Measurements from ENCODE around the gene DIP2B. TPM values are rescaled to one million over a fixed set of nuclear protein-coding genes. Genes with fewer than 3 reads are reported as not detected.

Gene DIP2B
- total RNA-seq, 2 experiments from 2014 or later: 23.3 to 23.7 TPM

DNA sequence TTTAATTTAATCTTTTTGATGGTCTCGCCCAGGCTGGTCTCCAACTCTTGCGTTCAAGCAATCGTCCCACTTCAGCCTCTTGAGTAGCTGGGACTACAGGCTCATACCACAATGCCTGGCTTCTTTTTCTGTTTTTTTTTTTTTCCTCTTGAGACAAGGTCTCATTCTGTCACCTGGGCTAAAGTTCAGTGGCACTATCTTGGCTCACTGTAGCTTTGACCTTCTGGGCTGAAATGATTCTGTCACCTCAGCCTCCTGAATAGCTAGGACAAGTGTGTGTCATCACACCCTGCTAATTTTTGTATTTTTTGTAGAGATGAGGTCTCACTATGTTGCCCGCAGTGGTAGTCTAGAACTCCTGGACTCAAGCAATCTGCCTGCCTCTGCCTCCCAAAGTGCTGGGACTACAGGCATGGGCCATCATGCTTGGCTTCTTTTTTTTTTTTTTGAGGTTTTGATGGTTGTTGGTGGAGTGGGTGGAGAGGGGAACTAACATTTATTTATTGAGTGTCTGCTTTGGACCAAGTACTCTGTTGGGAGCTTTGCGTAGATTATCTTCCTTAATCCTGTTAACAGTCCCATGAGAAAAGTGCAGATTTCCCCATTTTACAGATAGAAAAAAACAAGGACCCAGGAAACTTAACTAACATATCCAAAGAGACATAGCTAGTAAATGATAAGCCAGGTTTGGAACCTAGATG, 102.0 kb downstream of the DIP2B start:
- POLR2A ChIA-PET: no interaction called here
- no peak overlapping the region for H3K27ac Mint-ChIP-seq
- no peak overlapping the region for H3K4me3 Mint-ChIP-seq
- no peak for DNase-seq
- no peaks in the 10 kb centered on the region for H3K27me3 Mint-ChIP-seq
- H3K36me3 Mint-ChIP-seq: no peaks in the 10 kb centered on the region
- intact Hi-C loops (cut with micrococcal nuclease): no loop called here
- peaks cover 6% of the 10 kb centered on the region for H3K4me1 Mint-ChIP-seq (ENCODE audit: low read depth)
- H3K9me3 Mint-ChIP-seq: no peaks in the 10 kb centered on the region
- CTCF ChIA-PET: interaction anchor here (0.5 to 1.2 kb wide), 3 partner anchors 31 to 142 kb away, joined by 3 to 4 read pairs (median 3); partner anchors contain the start of gene DIP2B

- H3K4me3 Mint-ChIP-seq: no peak overlapping the region
- H3K9me3 Mint-ChIP-seq: no peaks in the 10 kb centered on the region
- POLR2A ChIA-PET: no interaction called here
- peaks cover 6% of the 10 kb centered on the region for H3K4me1 Mint-ChIP-seq (ENCODE audit: low read depth)
- no peaks in the 10 kb centered on the region for H3K27me3 Mint-ChIP-seq
- CTCF ChIA-PET: no interaction called here
- DNase-seq: no peak
- no peaks in the 10 kb centered on the region for H3K36me3 Mint-ChIP-seq
- H3K27ac Mint-ChIP-seq: no peak overlapping the region
- intact Hi-C loops (cut with micrococcal nuclease): no loop called here
Measured at GRCh38 chr12:50609292-50609874, 104.6 kb downstream of the DIP2B start.

- Mint-ChIP-seq H3K27ac (no peak overlapping the region), H3K4me1 (ENCODE audit: low read depth) (peaks cover 6% of the 10 kb centered on the region), H3K4me3 (no peak overlapping the region), H3K9me3 (no peaks in the 10 kb centered on the region), H3K27me3 (no peaks in the 10 kb centered on the region), H3K36me3 (no peaks in the 10 kb centered on the region)
- ChIA-PET POLR2A (no interaction called here), CTCF (no interaction called here)
- intact Hi-C loops (cut with micrococcal nuclease): no loop called here
- no peak for DNase-seq
Measured at GRCh38 chr12:50610171-50610570, 105.4 kb downstream of the DIP2B start.

DNA sequence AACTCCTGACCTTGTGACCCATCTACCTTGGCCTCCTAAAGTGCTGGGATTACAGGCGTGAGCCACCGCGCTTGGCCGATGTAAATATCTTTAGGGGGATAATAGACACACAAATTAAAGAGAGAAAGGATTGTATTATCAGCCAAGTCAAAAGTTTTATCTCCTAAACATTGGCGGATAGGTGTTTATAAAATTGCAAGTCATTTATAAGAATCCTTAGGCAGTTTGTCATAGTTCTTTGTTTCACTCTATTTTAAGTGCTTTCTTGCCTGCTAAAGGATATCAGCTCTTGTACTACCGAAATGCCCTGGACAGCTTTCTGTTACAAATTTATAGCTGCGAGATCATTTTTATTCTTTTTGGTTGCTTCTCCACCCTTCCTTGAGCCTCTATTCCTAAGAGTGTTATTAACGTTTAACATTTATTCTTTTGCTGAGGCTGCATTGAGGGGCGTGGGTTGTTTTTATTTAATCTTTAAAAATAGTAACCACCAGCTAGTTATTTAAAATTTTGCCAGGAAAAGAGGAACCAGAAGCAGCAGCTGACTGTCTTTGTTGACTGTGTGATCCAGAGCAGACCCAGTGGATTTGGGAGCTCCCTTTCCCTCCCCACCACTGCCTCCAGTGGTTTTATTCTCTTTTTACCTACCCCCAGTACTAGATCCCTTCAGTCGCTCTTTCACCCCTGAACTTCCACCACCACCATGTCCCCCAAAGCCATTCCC, 106.4 kb downstream of the DIP2B start:
- no peak overlapping the region for H3K4me3 Mint-ChIP-seq
- H3K4me1 Mint-ChIP-seq (ENCODE audit: low read depth): peaks cover 11% of the 10 kb centered on the region
- no peaks in the 10 kb centered on the region for H3K27me3 Mint-ChIP-seq
- intact Hi-C loops (cut with micrococcal nuclease): no loop called here
- CTCF ChIA-PET: interaction anchor here (1.3 kb wide), 1 partner anchor 106 kb away, joined by 5 read pairs; the partner anchor contains the start of gene DIP2B
- POLR2A ChIA-PET: no interaction called here
- no peaks in the 10 kb centered on the region for H3K9me3 Mint-ChIP-seq
- no peaks in the 10 kb centered on the region for H3K36me3 Mint-ChIP-seq
- no peak for DNase-seq
- no peak overlapping the region for H3K27ac Mint-ChIP-seq

- ChIA-PET CTCF (no interaction called here), POLR2A (no interaction called here)
- no peaks in the 10 kb centered on the region for H3K36me3 Mint-ChIP-seq
- H3K4me3 Mint-ChIP-seq: no peak overlapping the region
- H3K27me3 Mint-ChIP-seq: no peaks in the 10 kb centered on the region
- no peak overlapping the region for H3K27ac Mint-ChIP-seq
- intact Hi-C loops (cut with micrococcal nuclease): no loop called here
- peaks cover 8% of the 10 kb centered on the region for H3K4me1 Mint-ChIP-seq (ENCODE audit: low read depth)
- H3K9me3 Mint-ChIP-seq: no peaks in the 10 kb centered on the region
- no peak for DNase-seq
Measured at GRCh38 chr12:50612882-50613281, 108.1 kb downstream of the DIP2B start.

DNA sequence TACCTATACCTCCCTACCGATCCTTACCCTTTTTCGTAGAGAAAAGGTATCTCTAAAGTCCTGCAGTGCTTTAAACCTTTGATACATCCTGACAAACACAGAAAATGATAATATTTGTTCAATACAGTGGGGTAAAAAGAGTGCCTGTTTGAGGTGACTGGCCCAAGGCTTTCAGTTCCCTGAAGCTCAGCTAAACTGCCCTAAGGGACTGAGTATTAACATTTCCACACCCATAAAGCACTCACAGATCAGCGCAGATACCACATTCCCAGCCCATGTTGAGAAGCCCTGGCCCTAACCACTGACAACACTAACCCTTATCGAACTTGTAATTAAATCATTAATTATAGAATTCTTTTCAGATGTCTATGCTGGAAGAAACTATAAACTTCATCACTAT, 108.7 kb downstream of the DIP2B start:
- Mint-ChIP-seq H3K4me1 (ENCODE audit: low read depth) (peaks cover 12% of the 10 kb centered on the region), H3K4me3 (no peak overlapping the region), H3K9me3 (no peaks in the 10 kb centered on the region), H3K27me3 (no peaks in the 10 kb centered on the region), H3K36me3 (no peaks in the 10 kb centered on the region), H3K27ac (no peak overlapping the region)
- intact Hi-C loops (cut with micrococcal nuclease): no loop called here
- no peak for DNase-seq
- POLR2A ChIA-PET: no interaction called here
- CTCF ChIA-PET: no interaction called here

DNA sequence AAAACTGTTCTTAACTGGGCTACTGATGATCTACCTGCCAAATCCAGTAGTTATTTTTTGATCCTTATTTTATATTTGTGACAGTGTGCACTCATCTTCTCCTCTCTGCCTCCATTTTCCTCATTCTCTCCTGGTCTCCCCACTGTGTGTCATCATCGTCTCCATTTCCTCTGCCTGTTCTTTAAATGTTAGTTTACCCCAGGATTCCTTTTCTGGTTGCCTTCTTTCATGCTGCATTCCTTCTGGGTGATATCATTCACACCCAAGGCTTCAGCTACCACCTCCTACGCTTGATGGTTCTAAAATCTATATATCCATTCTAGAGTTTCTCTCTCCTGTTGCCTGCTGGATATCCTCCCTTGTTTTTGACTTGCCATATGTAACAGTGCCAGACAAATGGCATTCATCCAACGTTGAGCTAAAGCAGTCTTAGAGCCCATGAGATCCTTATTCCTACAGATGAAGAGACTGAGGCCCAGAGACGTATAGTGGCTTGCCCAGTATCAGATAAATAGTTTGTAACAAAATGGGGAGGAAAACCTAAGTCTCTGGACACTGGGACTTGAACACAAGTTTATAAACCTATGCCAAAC, 109.5 kb downstream of the DIP2B start:
- H3K4me1 Mint-ChIP-seq (ENCODE audit: low read depth): peaks cover 15% of the 10 kb centered on the region
- H3K27ac Mint-ChIP-seq: no peak overlapping the region
- no peak overlapping the region for H3K4me3 Mint-ChIP-seq
- H3K27me3 Mint-ChIP-seq: no peaks in the 10 kb centered on the region
- no peak for DNase-seq
- ChIA-PET CTCF (interaction anchor here (1.2 kb wide), 1 partner anchor 109 kb away, joined by 3 read pairs; the partner anchor contains the start of gene DIP2B), POLR2A (no interaction called here)
- no peaks in the 10 kb centered on the region for H3K9me3 Mint-ChIP-seq
- intact Hi-C loops (cut with micrococcal nuclease): no loop called here
- H3K36me3 Mint-ChIP-seq: no peaks in the 10 kb centered on the region

DNA sequence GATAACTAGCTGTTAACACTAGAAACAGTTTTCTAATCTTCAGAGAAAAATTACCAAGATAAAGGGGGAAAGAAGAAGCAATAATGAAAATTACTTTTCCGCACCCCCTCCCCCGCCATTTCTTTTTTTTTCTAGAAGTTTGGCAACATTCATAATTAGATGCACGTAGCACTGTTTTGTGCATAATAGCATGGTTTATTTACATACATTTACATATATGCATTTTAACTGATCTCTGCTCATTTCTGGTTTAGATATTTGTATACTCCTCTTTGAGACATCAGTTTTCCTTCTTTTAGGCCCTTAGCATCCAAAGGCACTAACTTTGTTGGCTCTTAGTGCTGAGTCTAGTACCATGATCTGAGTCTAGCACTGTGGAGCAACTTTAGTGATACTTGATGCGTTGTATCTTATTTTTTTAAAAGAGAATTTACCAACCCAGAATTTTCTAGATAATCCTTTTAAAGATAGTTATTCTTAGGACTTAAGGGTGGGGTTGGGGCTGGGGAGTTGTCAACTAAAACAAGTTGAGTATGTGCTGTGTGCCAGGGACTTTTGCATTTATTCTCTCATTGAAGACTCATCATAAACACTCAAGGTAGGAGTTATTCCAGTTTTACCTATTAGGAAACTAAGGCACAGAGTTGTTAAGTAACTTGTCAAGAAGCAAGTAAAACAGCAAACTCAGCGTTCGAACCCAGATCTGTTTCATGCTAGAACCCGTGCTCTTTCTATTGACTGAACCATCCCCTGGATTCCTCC, 110.5 kb downstream of the DIP2B start:
- Mint-ChIP-seq H3K9me3 (no peaks in the 10 kb centered on the region), H3K27ac (no peak overlapping the region), H3K27me3 (no peaks in the 10 kb centered on the region), H3K4me1 (ENCODE audit: low read depth) (peaks cover 23% of the 10 kb centered on the region), H3K4me3 (no peak overlapping the region), H3K36me3 (no peaks in the 10 kb centered on the region)
- intact Hi-C loops (cut with micrococcal nuclease): no loop called here
- CTCF ChIA-PET: no interaction called here
- DNase-seq: no peak
- POLR2A ChIA-PET: no interaction called here

GRCh38 chr12:50615907-50616296, 111.1 kb downstream of the DIP2B start:
- peaks cover 29% of the 10 kb centered on the region for H3K4me1 Mint-ChIP-seq (ENCODE audit: low read depth)
- no peaks in the 10 kb centered on the region for H3K27me3 Mint-ChIP-seq

DNA sequence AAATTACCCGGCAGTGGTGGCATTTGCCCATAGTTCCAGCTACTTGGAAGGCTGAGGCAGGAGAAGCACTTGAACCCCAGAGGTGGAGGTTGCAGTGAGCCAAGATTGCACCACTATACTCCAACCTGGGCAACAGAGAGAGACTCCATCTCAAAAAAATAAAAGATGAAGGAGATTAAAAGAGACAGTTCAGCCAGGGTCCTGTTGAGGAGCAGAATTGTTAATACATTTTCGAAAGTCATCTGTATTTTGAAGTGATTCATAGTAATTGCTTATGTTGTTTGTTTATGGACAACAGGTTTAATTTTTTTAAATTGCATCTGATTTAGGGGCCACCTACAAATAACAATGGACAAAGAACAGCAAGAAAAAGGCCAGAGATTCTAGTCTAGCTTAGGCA, 112.9 kb downstream of the DIP2B start:
- H3K4me3 Mint-ChIP-seq: no peak overlapping the region
- no peak overlapping the region for H3K27ac Mint-ChIP-seq
- ChIA-PET CTCF (no interaction called here), POLR2A (no interaction called here)
- no peaks in the 10 kb centered on the region for H3K36me3 Mint-ChIP-seq
- DNase-seq: no peak
- peaks cover 40% of the 10 kb centered on the region for H3K4me1 Mint-ChIP-seq (ENCODE audit: low read depth)
- no peaks in the 10 kb centered on the region for H3K27me3 Mint-ChIP-seq
- no peaks in the 10 kb centered on the region for H3K9me3 Mint-ChIP-seq
- intact Hi-C loops (cut with micrococcal nuclease): no loop called here

More at GRCh38 chr12:50615907-50616296, 111.1 kb downstream of the DIP2B start:
- DNase-seq: no peak
- no peak overlapping the region for H3K4me3 Mint-ChIP-seq
- ChIA-PET CTCF (no interaction called here), POLR2A (no interaction called here)
- no peaks in the 10 kb centered on the region for H3K36me3 Mint-ChIP-seq
- intact Hi-C loops (cut with micrococcal nuclease): no loop called here
- H3K9me3 Mint-ChIP-seq: no peaks in the 10 kb centered on the region
- H3K27ac Mint-ChIP-seq: no peak overlapping the region

- CTCF ChIA-PET: no interaction called here
- peaks cover 45% of the 10 kb centered on the region for H3K4me1 Mint-ChIP-seq (ENCODE audit: low read depth)
Measured at GRCh38 chr12:50618864-50619609, 114.3 kb downstream of the DIP2B start.

More at GRCh38 chr12:50618864-50619609, 114.3 kb downstream of the DIP2B start:
- intact Hi-C loops (cut with micrococcal nuclease): no loop called here
- Mint-ChIP-seq H3K27me3 (no peaks in the 10 kb centered on the region), H3K36me3 (no peaks in the 10 kb centered on the region), H3K9me3 (no peaks in the 10 kb centered on the region), H3K4me3 (no peak overlapping the region), H3K27ac (no peak overlapping the region)
- POLR2A ChIA-PET: no interaction called here
- DNase-seq: no peak

All from activated CD4-positive, alpha-beta memory T cell treated with anti-CD3 and anti-CD28 coated beads for 36 hours (primary cell).